HG03103 (cell line): Measurements from ENCODE around the gene MAN1C1.

Experiments
- ATAC-seq: cut with Tn5 transposase; IDR thresholded peaks from one replicate; pipeline ENCODE4 v1.9.1; 2021; ENCODE audit warnings: low read depth; ENCODE audit not compliant: unreplicated experiment

Gene MAN1C1

DNA sequence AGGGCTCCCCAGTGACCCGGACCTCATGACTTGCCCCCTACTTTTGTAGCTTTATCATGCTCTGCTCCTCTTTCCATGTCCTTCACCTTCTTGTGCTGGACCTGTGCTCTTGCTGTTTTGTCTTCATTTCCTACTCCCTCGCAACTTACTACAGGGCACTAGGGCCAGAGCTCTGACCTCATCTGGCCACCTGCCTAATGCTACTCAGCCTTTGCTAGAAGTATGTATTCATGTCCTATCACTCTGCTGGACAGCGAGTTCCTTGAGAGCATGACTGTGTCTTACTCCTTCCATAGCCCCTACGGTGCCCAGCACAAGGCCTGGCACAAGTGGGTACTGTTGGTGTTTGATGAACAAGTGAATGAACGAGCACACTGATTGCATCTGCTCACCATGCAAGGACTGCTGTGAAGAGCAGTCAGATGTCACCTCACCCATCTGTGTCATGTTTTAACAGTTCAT is 205.1 kb downstream of the MAN1C1 start:
- no peak for ATAC-seq

DNA sequence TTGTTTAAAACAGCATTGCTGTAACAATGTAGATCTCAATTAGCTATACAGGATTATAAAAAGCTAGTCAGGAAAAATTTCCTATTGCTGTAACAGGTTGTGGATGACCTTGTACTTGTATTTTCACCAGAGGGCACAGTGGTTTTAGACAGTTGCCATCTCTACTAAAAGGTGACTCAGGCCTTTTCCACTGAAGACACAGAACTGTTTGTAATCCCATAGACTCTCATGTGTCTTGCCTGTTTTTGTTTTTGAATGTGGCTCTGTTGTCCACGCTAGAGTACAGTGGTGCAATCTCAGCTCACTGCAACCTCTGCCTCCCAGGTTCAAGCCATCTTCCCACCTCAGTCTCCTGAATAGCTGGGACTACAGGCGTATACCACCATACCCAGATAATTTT is 209.0 kb downstream of the MAN1C1 start:
- ATAC-seq, result no peak

DNA sequence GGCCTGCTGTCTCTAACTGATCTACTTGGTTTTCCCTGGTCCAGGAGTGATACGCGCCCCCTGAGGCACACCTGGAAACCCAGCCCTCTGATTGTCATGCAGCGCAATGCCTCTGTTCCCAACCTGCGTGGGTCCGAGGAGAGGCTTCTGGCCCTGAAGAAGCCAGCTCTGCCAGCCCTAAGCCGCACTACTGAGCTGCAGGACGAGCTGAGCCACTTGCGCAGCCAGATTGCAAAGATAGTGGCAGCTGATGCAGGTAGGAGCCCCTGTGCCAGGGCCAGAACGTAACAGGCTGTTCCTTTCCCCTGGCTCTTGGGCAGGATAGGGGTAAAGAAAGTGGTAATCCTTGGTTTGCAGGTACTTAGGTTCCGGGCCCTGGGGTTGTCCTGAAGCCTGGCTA is 210.0 kb downstream of the MAN1C1 start:
- no peak for ATAC-seq

DNA sequence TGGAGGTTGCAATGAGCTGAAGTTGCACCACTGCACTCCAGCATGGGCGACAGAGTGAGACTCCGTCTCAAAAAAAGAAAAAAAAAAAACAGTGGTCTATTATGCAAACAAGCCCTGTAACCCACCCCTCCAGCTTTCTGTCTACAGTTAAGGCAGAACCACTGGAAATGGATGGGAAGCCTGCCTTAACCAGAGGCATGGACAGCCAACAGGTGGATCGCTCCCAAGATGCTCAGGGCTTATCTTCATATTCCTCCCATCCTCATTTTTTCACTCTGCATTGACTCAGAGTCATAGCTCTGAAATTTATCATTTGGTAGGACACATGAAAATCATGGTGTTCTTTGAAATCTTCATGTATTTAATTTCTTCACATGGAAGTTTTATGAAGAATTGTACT is 211.9 kb downstream of the MAN1C1 start:
- ATAC-seq, result no peak

DNA sequence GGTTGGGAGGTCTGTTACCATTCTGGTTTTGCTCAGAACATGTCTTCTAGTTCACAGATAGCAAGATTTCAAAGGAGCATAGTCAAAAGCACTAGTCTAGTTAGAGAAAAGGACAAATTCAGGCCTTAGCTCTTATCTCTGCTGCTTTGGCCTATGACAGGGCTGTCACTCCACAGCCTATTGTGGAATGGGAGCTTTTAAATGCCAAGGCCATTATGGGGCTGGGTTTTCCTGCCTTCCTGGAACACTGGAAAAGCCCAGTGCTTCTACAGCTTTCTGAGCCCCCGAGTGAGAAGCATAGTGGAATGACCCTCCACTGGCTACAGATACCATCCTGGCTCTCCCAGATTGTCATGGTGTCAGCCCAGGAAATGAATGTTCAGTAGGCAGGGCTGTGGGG is 212.5 kb downstream of the MAN1C1 start:
- no peak for ATAC-seq

DNA sequence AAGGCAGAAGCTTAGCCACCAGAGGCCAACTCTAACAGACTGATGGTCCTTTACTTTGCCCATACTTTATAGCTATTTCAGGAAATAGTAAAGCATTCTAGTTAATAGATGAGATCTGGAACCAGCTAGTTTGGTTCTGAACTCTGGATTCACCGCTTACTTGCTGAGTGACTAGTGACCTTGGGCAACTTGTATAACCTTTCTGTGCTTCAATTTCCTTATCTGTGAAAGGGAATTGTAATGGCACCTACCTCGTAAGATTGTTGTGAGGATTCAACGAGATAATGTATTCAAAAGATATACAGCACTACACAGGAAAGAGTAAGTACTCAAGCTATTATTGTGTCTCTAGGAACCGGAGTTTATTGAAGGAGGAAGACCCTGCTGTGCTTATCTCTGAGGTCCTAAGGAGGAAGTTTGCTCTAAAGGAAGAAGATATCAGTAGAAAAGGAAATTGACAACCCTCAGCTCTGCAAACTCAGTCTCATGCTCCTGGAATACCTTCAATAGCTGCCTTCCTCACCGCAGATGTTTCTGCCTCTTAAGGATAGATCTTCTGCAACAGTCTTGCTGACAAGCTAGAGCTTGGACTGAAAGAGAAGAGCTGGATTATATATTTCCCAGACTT is 215.1 kb downstream of the MAN1C1 start:
- ATAC-seq, result no peak

DNA sequence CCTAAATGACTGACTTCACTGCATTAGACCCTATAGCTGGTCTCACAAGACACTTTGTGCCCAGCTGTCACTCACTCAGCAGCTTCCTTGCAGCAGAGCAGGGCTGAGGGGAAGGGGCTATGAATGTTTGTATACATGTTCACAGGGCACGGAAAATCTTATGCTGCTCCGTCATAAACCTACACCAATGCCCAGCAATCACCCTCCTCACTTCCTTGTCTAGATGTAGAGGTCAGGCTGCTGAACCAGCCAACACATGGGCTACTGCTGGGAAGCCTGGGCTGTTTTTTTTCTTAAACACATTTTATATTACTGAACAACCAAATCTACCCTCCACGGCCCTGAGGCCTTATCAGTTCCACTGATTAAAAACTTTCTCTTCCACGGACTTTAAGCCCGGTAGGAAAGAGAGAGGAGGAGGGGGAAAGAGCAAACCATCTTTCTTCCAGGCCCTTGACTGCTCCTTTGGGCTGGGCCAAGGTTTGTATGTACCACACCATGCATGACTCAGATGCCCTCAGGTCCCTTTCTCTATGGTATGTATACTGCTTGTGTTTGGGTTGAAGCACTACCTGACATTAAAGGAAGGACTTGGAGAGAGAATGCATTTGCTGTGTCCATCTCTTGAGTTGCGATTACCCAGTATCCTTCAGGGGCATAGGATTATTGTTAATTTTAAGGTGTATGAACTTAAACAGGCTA is 215.9 kb downstream of the MAN1C1 start:
- no peak for ATAC-seq

DNA sequence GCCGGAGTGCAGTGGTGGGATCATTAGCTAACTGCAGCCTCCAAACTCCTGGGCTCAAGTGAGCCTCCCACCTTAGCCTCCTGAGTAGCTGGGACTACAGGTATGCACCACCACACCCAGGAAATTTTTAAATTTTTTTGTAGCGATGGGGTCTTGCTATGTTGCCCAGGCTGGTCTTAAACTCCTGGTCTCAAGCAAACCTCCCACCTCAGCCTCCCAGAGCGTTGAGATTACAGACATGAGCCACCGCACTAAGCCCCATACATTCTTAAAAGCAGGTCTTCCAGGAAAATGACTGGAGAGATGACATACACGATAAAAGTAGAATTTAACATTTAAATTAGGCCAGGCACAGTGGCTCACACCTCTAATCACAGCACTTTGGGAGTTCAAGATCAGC is 216.6 kb downstream of the MAN1C1 start:
- ATAC-seq, result no peak
